Measurements from ENCODE around the gene FDCSP. TPM values are rescaled to one million over a fixed set of nuclear protein-coding genes. Genes with fewer than 3 reads are reported as not detected.
"Not testable (repeated sequence)": the region's sequence is repeated elsewhere in the genome, so short reads cannot be mapped to it uniquely, and the experiment has no call there.

The FDCSP gene
- total RNA-seq (2014; rRNA removed; shearing (Covaris generic)): 0.97 TPM in 1 of 2 replicates, not detected in the other

DNA sequence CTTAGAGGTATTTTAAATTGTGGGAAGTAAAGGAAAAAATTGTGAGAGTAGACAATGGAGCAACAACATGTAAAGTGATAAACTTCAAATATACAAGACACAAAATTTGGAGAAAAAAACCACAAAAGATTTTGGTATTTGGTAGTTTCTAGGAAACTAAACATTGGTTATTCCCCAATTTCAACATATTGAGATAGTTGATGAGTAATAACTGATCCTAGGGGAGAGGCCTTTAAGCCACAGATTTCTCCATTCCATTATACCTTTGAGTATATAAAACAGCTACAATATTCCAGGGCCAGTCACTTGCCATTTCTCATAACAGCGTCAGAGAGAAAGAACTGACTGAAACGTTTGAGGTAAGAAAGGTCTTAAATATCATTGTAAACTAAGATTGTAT, at the start of gene FDCSP:
TSS of gene FDCSP (plus strand) at position 301 of the 400 bp plus-strand sequence. CDS start 5,071 bp downstream, outside the sequence.
- no peak for DNase-seq (ENCODE audit: low read depth)

DNA sequence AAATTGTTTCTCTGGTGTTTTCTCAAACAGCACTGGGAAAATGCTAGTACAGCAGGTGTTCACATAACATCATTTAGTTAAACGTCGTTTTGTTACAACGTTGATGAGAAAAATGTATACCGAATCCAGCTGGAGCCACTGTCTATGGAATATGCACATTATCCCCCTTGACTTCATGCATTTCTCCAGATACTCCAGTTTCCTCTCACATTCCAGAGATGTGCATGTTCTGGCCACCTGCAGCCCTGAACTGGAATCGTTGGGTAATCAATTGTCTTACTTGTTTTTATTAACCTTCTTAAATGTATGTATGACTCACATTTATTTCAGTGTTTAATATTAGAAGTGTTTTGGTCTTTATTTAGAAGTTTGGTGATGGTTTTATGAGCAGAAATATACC, 48.8 kb upstream of the FDCSP start:
- DNase-seq (ENCODE audit: low read depth): no peak

DNA sequence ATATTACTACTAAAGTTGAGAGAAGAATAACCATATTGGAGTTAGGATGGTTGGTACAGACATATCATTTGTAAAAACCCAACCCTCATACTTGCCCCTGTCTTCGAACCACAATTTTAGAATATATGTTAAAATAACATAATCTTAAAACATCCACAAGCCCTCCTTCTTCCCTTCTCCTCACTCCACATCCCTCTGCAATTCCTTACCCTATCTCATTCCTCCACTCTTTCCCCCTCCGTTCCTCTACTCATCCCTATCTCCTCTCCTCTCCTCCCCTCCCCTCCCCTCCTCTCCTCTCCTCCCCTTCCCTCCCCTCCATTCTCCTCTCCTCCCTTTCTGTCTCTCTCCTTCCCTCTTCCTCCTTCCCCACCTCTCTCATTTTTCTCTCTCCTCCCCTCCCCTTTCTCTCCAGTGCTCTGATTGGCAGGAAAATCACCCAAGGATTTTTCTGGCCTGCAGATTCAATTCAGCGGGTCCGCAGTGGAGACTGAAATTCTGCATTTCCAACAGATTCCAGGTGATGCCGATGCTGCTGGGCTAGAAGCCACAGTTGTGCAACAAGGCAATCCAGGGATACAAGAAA, 47.8 kb upstream of the FDCSP start:
- no peak for DNase-seq (ENCODE audit: low read depth)

DNA sequence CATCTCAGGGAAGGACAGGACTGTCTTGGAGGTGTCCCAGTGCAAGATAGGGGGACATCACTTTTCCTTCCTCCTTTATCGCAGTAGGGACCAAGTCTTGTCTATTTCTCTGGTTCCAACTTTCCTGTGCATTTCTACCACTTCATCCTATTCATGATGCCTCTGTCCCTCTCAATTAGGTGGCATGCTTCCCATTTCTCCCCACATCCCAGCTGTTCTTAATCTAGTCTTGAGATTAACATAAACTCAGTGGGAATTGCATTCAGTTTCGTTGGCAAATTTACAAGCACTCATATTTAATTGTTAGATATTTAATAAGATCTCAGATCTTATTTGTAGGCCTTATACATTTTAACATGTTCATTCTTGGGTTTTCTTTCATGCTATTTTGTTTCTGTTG, 46.1 kb upstream of the FDCSP start:
- no peak for DNase-seq (ENCODE audit: low read depth)

DNA sequence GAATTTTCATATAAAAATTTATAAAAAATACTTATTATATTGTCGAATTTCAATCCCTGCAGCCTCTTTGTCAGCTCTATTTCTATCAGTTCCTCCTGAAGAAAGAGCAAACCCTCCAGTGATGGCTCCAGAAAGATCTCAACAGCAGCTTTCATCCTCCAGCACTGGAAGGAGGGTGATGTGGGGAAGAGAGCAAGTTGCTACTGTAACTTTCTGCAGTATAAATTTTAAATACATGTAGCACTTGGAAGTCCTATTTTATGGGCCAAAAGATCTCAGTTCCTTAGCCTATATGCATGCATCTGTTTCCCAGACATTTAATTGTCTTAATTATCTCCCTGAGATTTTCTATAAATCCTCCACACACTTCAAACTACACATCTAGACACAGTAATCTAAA, 44.1 kb upstream of the FDCSP start:
- no peak for DNase-seq (ENCODE audit: low read depth)

DNA sequence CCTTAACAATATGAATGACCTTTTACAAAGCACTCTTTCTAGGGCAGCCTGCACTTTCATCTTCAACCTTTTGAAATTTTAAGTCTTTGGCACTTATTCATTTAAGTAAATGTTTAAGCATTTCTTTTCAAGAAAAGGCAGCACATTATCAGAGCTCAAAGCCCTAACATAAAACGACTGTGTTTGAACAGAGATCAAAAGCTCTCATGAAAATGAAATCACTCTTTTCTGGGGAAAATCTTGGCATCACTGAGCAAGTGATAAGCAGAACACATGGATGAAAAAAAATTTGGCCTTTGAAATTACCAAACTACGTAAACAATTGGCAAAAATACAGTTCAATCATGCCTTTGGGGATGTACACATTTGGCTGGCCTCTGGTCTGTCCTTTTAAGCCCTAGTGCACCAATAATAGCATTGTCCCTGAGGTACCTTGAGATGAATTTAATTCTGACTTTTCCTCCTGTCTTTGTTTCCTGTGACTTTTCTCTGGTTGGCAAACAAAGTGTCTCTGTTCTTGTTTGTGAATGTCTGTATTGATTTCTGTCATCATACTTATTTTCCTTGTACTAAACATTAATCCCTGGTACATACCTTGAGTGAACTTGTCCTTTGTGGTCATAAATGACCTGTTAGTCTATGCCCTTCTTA, 43.3 kb upstream of the FDCSP start:
- no peak for DNase-seq (ENCODE audit: low read depth)

DNA sequence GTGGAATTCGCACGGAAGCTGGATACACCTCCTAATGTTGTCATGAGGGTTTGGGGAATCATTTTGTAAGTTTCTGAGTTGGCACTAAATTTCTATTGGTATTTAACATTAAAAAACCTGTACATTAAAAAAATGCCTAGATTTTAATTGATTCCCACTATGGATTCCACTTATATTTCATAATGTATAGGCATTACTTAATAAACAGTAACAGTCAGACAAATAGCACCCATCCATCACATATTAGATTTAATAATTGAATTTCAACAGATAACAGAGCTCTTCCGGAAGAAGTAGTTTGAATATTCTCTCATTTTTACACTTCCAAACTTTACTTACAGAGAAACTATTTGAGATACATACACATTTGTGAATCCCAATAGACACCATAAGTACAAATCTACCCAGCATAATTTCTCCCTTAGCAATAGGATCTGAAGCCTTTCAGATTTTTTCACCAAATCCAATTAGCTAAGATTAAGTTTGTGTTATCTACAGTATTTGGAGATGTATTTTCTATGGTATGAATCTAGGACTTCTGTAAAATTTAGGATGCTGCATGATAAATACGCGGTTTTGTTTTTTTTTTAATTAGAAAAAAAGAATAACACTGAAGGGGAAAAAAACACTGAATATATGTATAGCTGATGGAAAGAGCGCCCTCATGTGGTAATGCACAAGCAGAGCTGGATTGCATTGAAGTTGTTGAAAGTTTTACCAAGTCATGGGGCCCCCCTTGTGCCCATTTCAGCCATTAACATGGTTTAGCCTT, 42.6 kb upstream of the FDCSP start:
- peak; percentile 6 for DNase-seq (ENCODE audit: low read depth)

DNA sequence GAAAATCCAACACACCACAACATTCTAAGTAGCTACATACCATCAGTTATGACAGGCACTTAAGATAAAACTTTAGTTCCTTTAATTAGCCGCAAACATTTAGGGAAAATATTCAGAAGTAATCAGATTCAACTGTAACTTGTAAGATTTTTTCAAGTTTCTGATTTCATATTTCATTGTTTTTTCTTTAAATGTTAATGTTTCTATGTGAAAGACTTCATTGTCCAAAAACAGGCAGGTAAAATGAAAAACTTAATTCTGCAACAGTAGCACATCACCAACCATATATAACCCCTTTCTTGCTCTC, 42.0 kb upstream of the FDCSP start:
- no peak for DNase-seq (ENCODE audit: low read depth)

DNA sequence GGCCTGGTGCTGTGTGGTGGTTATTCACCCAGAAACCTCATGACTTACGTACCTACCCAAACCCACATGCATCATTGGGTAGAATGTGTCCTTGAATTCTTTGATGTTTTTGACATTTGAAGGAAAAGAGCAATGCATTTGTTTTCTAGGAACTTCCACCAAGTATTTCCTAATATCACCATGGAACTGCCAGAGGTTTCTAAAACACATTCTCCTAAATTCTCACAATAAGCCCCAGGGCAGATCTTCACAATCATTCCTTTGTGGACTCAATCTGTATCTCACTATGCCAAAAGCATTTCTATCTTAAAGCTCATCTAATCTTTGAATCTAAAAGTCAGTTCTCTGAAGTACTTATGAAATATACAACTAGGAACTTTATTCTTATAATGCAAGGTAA, 38.7 kb upstream of the FDCSP start:
- DNase-seq (ENCODE audit: low read depth): no peak

DNA sequence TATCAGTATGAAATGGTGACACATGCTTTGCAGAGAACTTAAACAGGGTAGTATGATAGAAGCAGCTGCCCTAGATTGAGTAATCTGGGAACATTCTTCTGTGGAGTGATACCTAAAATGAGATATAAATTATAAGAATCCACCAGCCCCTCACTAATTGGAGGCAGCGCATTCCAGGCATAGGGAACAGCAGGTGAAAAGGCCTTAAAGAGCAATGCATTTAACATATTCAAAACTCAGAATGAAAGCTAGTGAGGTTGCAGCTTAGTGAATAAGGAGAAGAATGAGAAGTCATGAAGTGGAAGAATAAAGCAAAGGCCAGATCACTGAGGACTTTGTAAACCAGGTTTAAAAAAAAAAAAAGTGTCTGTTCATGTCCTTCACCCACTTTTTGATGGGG, 35.3 kb upstream of the FDCSP start:
- no peak for DNase-seq (ENCODE audit: low read depth)

DNA sequence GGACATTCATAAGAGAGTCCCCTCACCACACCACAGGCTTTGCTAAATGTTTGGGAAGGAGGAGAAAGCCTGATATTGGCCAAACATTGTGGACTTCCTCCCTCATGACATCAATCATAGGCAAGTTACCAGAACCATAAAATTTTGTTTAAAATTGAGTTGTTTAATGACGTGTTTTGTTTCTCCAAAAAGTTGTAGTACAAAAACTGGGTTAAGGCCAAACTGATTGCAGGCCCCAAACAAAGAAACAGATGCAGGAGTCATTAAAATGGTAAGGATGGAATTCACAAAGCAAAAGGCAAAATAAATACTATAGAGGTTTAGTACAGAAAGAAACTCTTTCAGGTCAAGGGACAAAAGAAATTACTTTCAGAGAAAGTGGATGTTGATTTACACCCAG, 34.3 kb upstream of the FDCSP start:
- DNase-seq (ENCODE audit: low read depth): no peak

DNA sequence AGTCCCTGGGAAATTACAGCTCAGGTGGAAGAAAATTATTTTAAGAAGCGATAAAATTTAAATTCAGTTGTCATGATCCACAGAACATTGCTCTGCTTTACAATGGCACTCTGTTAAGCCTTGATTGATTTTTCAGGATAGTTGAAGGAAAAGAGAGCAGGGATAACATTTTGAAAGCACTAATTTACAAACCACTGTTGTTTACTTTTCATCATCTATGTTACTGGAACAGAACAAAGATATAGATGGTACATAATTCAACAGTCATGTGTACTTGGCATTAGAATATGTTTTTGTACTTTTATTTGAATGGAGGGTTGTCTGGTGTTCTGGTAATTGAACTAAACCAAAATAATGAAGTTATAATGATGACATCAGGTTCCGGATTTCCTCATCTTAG, 33.0 kb upstream of the FDCSP start:
- no peak for DNase-seq (ENCODE audit: low read depth)

DNA sequence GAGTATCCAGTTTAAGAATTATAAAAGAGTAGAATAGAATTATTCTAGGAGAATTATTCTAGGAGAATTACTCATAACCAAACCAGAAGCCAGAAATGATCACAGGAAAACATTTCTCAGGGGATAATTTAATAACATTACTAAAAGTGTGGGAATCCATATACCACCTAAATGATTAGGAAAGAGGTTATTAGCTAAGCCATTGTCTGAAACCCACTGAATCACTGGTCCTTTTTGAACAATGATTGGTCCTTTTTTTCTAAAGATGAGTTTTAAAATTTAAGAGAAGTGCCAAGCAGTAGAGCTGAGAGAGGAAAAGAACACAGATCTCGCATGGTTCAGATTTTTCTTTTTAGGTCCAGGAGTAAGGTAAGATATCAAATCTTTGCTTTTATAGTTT, 30.5 kb upstream of the FDCSP start, which contains the start of gene ODAM:
TSS of gene ODAM (plus strand) at position 301 of the 400 bp plus-strand sequence. CDS start 819 bp downstream, outside the sequence.
- DNase-seq (ENCODE audit: low read depth): no peak

DNA sequence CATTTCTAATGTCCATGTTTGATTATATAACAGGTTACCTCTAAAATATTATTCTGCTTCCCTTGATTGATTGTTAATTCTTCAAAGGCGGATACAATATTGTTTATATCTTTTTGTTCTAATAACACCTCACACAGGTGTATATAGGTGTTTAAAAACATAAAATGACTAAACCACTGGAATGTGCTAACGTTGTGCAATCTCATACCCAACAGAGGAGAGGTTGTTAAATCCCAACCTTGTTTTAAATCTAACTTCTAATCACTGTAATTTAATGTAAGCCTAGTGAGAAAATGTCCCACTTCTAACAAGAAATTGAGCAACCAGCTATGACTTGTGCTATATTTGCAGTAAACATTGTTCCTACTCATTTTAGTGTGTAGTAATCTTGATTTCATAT, 29.1 kb upstream of the FDCSP start:
- no peak for DNase-seq (ENCODE audit: low read depth)

DNA sequence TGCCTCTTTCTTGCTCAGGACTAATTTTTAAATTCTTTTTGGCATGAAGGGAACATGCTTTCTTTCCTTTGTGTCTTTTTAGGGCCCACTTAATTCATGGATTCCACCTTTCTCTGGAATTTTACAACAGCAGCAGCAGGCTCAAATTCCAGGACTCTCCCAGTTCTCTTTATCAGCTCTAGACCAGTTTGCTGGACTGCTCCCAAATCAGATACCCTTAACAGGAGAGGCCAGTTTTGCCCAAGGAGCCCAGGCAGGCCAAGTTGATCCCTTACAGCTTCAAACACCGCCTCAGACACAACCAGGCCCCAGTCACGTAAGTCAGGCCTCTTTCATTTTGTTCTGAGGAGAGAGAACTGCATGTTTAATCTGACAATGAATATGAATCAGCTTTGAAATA, 28.1 kb upstream of the FDCSP start:
- DNase-seq (ENCODE audit: low read depth): no peak

DNA sequence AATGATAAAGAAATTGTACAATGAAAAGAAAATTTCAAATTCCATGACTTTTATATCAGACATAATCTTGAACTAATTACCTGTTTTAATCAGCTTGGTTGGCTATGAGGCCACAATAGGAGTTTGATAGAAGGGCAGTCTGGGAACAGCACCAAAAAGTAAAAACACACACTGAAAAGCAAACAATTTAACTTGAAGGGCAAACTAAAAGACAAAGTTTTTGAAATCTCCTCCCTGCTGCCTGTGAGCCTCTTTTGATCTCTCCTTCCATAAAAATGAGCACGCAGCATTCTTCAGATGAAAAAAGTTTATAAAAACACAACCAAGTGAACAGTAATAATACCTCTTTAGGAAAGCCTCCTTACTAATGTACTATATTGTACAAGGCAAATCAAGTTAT, 22.3 kb upstream of the FDCSP start:
- no peak for DNase-seq (ENCODE audit: low read depth)

DNA sequence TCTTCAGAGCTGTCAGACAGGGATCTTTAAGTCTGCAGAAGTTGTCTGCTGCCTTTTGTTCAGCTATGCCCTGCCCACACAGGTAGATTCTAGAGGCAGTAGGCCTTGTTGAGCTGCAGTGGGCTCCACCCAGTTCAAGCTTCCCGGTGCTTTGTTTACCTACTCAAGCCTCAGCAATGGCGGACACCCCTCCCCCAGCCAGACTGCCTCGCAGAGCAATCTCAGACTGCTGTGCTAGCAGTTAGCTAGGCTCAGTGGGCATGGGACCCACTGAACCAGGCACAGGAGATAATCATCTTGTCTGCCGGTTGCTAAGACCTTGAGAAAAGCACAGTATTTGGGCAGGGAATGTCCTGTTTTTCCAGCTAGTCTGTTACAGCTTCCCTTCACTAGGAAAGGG, 13.2 kb upstream of the FDCSP start:
- not testable (repeated sequence) for DNase-seq (ENCODE audit: low read depth)

DNA sequence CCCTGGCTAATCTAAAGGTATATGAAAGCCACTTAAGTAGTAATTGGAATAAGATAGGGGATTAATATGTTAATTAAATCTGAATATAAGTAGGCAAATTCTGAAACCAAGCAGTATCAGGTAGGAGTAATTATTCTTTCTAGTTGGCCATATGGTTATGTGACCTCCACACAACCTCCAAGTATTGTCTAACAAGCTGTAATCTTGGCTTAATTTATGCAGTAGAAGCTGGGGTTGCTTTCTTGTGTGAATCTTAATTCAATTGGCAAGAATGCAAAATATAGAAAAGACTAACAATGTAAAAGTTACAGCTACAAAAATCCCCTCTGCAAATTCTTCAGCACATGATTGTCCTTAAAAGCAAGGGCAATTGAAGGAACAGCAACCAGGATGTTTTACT, 9.8 kb upstream of the FDCSP start:
- DNase-seq (ENCODE audit: low read depth): not testable (repeated sequence)

DNA sequence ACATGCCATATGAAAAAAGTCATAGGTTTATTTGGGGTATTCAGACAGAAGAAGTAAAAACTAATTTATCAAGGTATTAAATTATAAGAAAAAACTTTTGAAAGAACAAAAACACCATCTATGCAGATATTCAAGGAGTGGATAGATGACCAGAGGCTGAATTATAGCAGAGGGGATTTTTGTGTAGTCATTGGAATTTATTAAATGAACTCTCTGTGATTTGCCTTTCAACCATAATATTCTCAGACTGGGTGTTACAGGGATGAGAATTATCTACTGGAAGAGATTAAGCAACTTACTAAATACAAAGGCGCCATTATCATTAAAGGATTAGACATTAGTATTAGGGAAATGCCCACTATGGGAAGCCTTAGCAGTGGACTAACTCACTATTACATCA, 9.4 kb upstream of the FDCSP start:
- DNase-seq (ENCODE audit: low read depth): not testable (repeated sequence)

DNA sequence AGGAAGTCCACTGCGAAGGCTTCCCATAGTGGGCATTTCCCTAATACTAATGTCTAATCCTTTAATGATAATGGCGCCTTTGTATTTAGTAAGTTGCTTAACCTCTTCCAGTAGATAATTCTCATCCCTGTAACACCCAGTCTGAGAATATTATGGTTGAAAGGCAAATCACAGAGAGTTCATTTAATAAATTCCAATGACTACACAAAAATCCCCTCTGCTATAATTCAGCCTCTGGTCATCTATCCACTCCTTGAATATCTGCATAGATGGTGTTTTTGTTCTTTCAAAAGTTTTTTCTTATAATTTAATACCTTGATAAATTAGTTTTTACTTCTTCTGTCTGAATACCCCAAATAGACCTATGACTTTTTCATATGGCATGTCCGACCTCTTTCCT, 4.5 kb upstream of the FDCSP start:
- DNase-seq (ENCODE audit: low read depth): not testable (repeated sequence)

DNA sequence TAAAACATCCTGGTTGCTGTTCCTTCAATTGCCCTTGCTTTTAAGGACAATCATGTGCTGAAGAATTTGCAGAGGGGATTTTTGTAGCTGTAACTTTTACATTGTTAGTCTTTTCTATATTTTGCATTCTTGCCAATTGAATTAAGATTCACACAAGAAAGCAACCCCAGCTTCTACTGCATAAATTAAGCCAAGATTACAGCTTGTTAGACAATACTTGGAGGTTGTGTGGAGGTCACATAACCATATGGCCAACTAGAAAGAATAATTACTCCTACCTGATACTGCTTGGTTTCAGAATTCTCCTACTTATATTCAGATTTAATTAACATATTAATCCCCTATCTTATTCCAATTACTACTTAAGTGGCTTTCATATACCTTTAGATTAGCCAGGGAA, 4.1 kb upstream of the FDCSP start:
- not testable (repeated sequence) for DNase-seq (ENCODE audit: low read depth)

DNA sequence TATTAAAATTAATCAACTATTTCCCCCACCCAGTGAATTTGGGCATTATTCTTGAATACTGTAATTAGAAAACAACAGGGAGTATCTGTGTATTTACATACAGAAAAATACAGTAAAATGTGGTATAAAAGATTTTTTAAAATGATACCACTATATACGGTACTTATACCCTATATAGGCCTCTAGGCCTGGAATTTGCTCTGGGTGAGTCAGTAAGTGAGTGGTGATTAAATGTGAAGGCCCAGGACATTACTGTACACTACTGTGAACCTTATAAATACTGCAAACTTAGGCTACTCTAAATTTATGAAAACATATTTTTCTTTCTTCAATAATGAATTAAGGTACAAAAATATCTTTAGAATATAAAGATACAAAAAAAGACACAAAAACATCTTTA, 10.2 kb downstream of the FDCSP start:
- no peak for DNase-seq (ENCODE audit: low read depth)

All from Daoy (cell line).